Activated CD4-positive, alpha-beta T cell treated with anti-CD3 and anti-CD28 coated beads, Interleukin-2, Interleukin-6, amounts not matched to agents 100 ng/mL and 50 ng/mL, durations not matched to agents 16 hours and 8 hours (primary cell): ENCODE data around the gene NTMT1.
A peak's percentile ranks its signal among the peaks of the same experiment; 100 is the strongest.

Experiments
- DNase-seq: peaks from one replicate; pipeline ENCODE4 v3.0.0-alpha.2; 2020

Gene NTMT1

GRCh38 chr9:129597355-129598088, 28.4 kb upstream of the NTMT1 start:
- DNase-seq: no peak

- no peak for DNase-seq
Observed at GRCh38 chr9:129598089-129598596, 27.8 kb upstream of the NTMT1 start.

- no peak for DNase-seq
Observed at GRCh38 chr9:129601082-129601674, 24.8 kb upstream of the NTMT1 start.

- no peak for DNase-seq
Observed at GRCh38 chr9:129602598-129603415, 23.2 kb upstream of the NTMT1 start.

GRCh38 chr9:129604056-129604765, 21.8 kb upstream of the NTMT1 start:
- no peak for DNase-seq

- DNase-seq: no peak
Observed at GRCh38 chr9:129604766-129605163, 21.2 kb upstream of the NTMT1 start.

- no peak for DNase-seq
Observed at GRCh38 chr9:129606161-129607026, 19.6 kb upstream of the NTMT1 start.

- no peak for DNase-seq
Observed at GRCh38 chr9:129607027-129607387, 19.0 kb upstream of the NTMT1 start.

- DNase-seq: no peak
Observed at GRCh38 chr9:129608561-129609481, 17.1 kb upstream of the NTMT1 start.

- peak; percentile 30 for DNase-seq
Observed at GRCh38 chr9:129609486-129610212, 16.3 kb upstream of the NTMT1 start.

- DNase-seq: no peak
Observed at GRCh38 chr9:129610213-129610472, 15.8 kb upstream of the NTMT1 start.

- peak; percentile 73 for DNase-seq
Observed at GRCh38 chr9:129610473-129611306, 15.3 kb upstream of the NTMT1 start.

- DNase-seq: no peak
Observed at GRCh38 chr9:129611307-129611800, 14.6 kb upstream of the NTMT1 start.

GRCh38 chr9:129612123-129612522, 13.8 kb upstream of the NTMT1 start:
- no peak for DNase-seq

GRCh38 chr9:129612815-129613519, 13.0 kb upstream of the NTMT1 start:
- no peak for DNase-seq

GRCh38 chr9:129613520-129614175, 12.3 kb upstream of the NTMT1 start:
- DNase-seq: no peak

GRCh38 chr9:129614932-129615331, 11.0 kb upstream of the NTMT1 start:
- DNase-seq: no peak
